Measurements from ENCODE around the gene OGFOD3.
A peak's percentile ranks its signal among the peaks of the same experiment; 100 is the strongest.

Gene OGFOD3

DNA sequence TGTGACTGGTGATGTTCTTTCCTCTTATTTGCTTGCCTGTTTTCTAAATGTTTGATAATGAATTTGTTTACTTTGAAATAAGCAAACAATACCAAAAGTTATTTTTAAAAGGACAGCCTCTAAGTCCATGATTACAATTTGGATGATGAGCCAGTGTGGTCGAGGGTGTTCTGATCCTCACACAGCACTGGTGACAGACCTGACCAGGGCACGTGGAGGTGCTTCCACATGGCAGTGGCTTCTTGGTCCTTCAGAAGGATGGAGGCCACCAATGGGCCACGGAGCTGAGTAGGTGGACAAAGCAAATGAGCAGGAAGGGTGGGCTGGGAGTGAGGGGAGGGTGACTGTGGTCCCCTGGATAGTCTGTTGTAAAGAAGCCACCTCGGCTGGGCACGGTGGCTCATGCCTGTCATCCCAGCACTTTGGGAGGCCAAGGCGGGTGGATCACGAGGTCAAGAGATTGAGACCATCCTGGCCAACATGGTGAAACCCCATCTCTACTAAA is 63.5 kb downstream of the OGFOD3 start:
- H3K4me3 ChIP-seq (ENCODE audit: severe bottlenecking), result no peak overlapping the region
- no peak overlapping the region for H3K27ac ChIP-seq (ENCODE audit: poor library complexity, severe bottlenecking)
- H3K36me3 ChIP-seq (ENCODE audit: low read depth), result no peaks in the 10 kb centered on the region
- no peak for DNase-seq (ENCODE audit: low spot score)
- TF ChIP-seq CTCF (IDR thresholded peaks at IDR 0.05; ENCODE audit: poor library complexity, severe bottlenecking), result no peak
- no peaks in the 10 kb centered on the region for H3K9me3 ChIP-seq (ENCODE audit: severe bottlenecking)
- no peaks in the 10 kb centered on the region for H3K27me3 ChIP-seq (ENCODE audit: insufficient read depth, poor library complexity, severe bottlenecking)
- H3K4me1 ChIP-seq (ENCODE audit: insufficient read depth, poor library complexity, severe bottlenecking), result peaks cover 11% of the 10 kb centered on the region
- no peak for ATAC-seq (ENCODE audit: low read depth)

DNA sequence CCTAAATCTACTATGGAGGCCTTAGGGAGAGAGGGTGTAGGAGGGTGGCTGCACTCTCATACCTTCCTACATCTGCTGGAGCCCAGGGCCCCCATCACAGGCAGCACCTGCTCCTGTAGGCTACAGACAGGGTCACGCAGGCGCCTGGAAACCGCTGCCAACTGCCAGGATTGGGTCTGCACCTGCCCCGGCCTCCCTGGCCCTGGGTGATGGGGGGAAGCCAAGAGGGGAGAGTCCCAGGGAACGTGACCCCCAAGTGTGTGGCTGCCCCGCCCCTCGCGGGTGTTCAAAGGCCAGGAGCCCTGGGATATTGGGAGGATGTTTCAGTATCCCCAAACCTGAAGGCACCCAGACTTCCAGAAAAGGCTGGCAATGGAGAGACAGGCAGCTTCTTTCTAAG is 64.9 kb downstream of the OGFOD3 start:
- Histone ChIP-seq H3K4me1 (ENCODE audit: insufficient read depth, poor library complexity, severe bottlenecking) (peaks cover 11% of the 10 kb centered on the region), H3K36me3 (ENCODE audit: low read depth) (no peaks in the 10 kb centered on the region), H3K4me3 (ENCODE audit: severe bottlenecking) (no peak overlapping the region), H3K27ac (ENCODE audit: poor library complexity, severe bottlenecking) (no peak overlapping the region), H3K9me3 (ENCODE audit: severe bottlenecking) (no peaks in the 10 kb centered on the region), H3K27me3 (ENCODE audit: insufficient read depth, poor library complexity, severe bottlenecking) (no peaks in the 10 kb centered on the region)
- DNase-seq (ENCODE audit: low spot score), result no peak
- TF ChIP-seq CTCF (IDR thresholded peaks at IDR 0.05; ENCODE audit: poor library complexity, severe bottlenecking), result no peak
- ATAC-seq (ENCODE audit: low read depth), result no peak

- H3K9me3 ChIP-seq (ENCODE audit: severe bottlenecking), result no peaks in the 10 kb centered on the region
- H3K27me3 ChIP-seq (ENCODE audit: insufficient read depth, poor library complexity, severe bottlenecking), result no peaks in the 10 kb centered on the region
- no peak overlapping the region for H3K4me3 ChIP-seq (ENCODE audit: severe bottlenecking)
- H3K27ac ChIP-seq (ENCODE audit: poor library complexity, severe bottlenecking), result no peak overlapping the region
- peak; percentile 85 for ATAC-seq (ENCODE audit: low read depth)
- peak; percentile 80 for DNase-seq (ENCODE audit: low spot score)
- H3K36me3 ChIP-seq (ENCODE audit: low read depth), result no peaks in the 10 kb centered on the region
- peak; percentile 95 for TF ChIP-seq CTCF (IDR thresholded peaks at IDR 0.05; ENCODE audit: poor library complexity, severe bottlenecking)
- peaks cover 11% of the 10 kb centered on the region for H3K4me1 ChIP-seq (ENCODE audit: insufficient read depth, poor library complexity, severe bottlenecking)
Observed at GRCh38 chr17:82351713-82352488, 66.5 kb downstream of the OGFOD3 start.

GRCh38 chr17:82351254-82351712 is 67.1 kb downstream of the OGFOD3 start:
- Histone ChIP-seq H3K4me1 (ENCODE audit: insufficient read depth, poor library complexity, severe bottlenecking) (peaks cover 10% of the 10 kb centered on the region), H3K27ac (ENCODE audit: poor library complexity, severe bottlenecking) (no peak overlapping the region), H3K27me3 (ENCODE audit: insufficient read depth, poor library complexity, severe bottlenecking) (no peaks in the 10 kb centered on the region), H3K9me3 (ENCODE audit: severe bottlenecking) (no peaks in the 10 kb centered on the region), H3K36me3 (ENCODE audit: low read depth) (no peaks in the 10 kb centered on the region), H3K4me3 (ENCODE audit: severe bottlenecking) (no peak overlapping the region)
- DNase-seq (ENCODE audit: low spot score), result no peak
- ATAC-seq (ENCODE audit: low read depth), result no peak
- no peak for TF ChIP-seq CTCF (IDR thresholded peaks at IDR 0.05; ENCODE audit: poor library complexity, severe bottlenecking)
